NCI-H510A (cell line): ENCODE data around the gene XRCC1.
"Not testable (repeated sequence)": the region's sequence is repeated elsewhere in the genome, so short reads cannot be mapped to it uniquely, and the experiment has no call there.

Experiments
- DNase-seq: peaks from one replicate; lab custom pipeline; 2025; lab: John Stamatoyannopoulos, UW

XRCC1 gene

DNA sequence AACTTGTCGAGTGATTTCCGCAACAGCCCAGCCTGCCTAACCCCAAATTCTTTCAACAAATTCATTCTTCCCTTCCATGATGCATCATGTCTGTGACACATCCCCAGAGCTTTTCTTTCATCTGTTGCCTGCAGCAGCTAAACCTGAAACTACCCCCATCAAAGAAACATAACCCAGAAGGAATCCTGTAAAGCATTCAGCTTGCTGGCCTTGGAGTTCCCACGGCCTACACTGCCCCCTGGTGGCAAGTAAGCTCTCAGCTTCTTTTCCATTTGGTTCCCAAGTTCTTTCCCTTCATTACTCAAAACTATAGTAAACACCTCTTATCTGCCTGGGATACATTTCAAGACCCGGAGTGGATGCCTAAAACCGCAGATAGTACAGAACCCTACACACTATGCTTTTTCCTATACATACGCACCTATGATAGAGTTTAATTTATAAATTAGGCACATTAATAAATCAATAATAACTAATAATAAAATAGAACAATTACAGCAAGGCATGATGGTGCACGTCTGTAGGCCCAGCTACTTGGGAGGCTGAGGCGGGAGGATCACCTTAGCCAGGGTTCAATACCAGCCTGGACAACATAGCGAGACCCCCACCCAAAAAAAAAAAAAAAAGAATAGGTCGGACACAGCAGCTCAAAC lies 55.8 kb downstream of the XRCC1 start:
- DNase-seq: peak; percentile 18

DNA sequence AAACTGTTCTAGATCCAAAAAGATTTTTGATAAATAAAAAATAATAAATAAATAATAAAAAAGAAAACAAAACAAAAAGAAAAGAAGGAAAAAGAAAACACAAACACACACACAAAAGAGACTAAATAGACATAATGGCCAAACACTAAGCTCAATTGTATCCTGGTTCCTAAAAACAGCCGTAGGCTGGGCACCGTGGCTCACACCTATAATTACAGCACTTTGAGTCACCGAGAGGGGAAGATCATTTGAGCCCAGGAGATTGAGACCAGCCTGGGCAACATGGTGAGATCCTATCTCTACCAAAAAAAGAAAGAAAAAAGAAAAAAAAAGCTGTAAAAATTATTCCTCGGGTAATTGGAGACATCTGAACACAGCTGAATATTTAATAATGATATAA lies 57.3 kb downstream of the XRCC1 start:
- DNase-seq: no peak

DNA sequence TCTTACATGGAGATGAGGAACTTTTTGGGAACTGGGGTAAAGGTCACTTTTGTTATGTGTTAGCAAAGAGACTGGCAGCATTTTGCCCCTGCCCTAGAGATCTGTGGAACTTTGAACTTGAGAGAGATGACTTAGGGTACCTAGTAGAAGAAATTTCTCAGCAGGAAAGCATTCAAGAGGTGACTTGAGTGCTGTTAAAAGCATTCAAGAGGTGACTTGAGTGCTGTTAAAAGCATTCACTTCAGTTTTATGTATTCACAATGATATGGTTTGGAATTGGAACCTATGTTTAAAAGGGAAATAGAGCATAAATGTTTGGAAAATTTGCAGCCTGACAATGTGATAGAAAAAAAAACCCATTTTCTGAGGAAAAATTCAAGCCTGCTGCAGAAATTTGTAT lies 62.9 kb downstream of the XRCC1 start:
- not testable (repeated sequence) for DNase-seq

DNA sequence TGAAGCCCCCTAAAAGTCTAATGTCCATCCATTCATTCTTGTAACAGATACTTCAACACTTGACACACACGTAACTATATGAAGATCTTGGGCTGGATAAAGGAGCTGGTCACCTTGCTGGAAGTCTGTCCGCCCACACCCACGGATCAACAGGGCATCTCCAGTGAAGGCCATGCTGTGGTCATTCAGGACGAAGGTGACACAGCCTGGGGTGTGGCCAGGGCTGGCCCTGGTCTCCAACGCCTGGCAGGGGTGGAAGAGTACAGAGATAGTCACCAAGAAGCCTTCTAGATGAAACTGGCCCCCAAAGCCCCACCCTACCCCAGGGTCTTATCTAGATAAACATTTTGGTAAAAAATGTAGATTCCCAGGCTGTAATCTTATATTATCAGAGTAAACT lies 64.0 kb downstream of the XRCC1 start:
- DNase-seq: no peak

- DNase-seq: no peak
Observed at GRCh38 chr19:43510713-43511112, 64.6 kb downstream of the XRCC1 start.

DNA sequence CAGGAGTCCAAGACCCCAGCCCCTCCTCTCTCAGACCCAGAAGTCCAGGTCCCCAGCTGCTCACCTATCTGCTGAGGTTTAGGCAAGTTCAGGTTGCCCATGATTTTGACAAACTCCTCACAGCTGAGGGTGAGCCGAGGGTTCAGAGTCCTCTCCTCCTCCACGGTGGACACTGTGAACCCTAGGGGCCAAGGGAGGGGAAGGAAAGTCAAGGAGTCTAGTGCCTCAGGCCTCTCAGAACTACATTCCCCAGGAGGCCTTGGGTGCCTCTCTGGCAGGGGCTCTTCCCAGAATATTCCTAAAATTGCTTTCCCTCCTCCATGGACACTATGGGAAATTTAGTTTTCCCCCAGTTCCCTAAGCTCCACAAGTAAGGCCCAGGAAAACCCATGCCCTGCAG lies 67.4 kb downstream of the XRCC1 start:
- no peak for DNase-seq

DNA sequence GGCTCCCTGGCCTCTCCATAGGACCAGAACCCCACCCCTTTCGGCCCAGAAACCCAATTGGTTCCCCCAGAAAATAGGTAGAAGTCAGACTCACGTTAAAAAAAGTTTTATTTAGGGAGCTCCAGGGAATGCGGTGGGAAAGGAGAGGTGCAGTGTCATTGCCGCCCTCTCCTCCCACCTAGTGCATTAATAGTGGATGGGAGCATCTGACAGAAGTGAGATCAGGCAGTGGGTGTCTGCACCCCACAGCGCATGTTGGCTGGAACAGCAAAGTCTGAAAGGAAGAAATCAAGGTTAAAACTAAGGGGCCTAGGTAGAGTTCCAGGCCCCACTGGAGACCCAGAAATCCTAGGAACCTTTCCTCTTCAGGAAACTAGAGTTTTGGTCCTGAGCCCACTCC lies 68.7 kb downstream of the XRCC1 start:
- no peak for DNase-seq

- DNase-seq: no peak
Observed at GRCh38 chr19:43505941-43506340, 69.4 kb downstream of the XRCC1 start.

- DNase-seq: no peak
Observed at GRCh38 chr19:43505186-43505456, 70.2 kb downstream of the XRCC1 start.

GRCh38 chr19:43504426-43505185 lies 70.7 kb downstream of the XRCC1 start, which contains the start of gene PHLDB3:
Gene PHLDB3, minus strand, starts transcription at chr19:43504746. Its CDS starts 628 bp downstream, at chr19:43504118.
- peak; percentile 60 for DNase-seq

DNA sequence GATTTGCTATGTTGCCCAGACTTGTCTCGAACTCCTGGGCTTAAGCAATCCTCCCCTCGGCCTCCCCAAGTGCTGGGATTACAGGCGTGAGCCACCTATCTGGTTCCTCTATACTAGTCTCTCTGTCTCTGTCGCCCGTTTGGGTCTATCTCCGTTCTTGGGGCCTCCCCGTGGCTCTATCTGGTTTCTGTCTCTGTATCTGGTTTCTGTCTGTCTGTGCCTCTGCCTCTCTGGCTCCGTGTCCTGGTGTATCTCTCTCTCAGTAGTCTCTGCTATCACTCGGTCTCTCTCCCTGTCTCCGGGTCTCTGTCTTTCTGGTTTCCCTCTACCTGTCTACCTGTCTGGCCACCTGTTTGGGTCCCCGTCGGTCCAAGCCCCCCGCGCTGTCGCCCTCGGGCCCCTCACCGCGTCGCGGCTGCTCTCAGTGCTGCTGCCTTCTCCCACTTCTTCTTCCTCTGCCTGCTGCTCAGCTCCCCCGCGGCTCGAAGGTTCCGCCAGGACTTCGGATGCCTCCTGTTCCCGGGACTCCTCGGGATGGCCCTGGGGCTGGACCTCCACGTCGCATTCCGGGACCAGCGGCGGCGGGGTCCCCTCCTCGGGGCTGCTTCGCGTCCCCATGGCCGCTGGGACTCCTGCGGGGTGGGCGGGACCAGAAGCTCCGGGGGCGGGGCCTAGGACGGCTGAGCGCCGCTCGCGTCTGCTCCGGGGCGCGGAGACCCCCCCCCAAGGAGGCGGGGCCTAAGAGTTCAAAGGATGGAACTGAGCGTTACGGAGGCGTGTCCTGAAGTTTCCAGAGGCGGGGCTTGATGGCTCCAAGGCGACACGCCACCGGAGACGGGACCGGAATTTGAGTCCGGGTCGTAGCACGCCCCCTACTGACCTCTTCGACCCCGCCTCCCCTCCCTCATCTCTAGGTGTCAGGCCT lies 71.6 kb downstream of the XRCC1 start:
- DNase-seq: peak; percentile 83

- DNase-seq: no peak
Observed at GRCh38 chr19:43502419-43502976, 72.8 kb downstream of the XRCC1 start.

GRCh38 chr19:43501661-43502418 lies 73.5 kb downstream of the XRCC1 start:
- DNase-seq: no peak

GRCh38 chr19:43499042-43499441 lies 76.3 kb downstream of the XRCC1 start:
- DNase-seq: no peak

- no peak for DNase-seq
Observed at GRCh38 chr19:43498233-43498842, 77.0 kb downstream of the XRCC1 start.

GRCh38 chr19:43496960-43497359 lies 78.4 kb downstream of the XRCC1 start:
- no peak for DNase-seq

- DNase-seq: no peak
Observed at GRCh38 chr19:43495082-43495481, 80.2 kb downstream of the XRCC1 start.
